Stimulated activated CD8-positive, alpha-beta memory T cell treated with anti-CD3 and anti-CD28 coated beads, Interleukin-4, amount 100 ng/mL, for 1 hour (primary cell): ENCODE data around the gene GPR55.

Experiments used
- DNase-seq, 2 donors: peaks; one replicate each; pipeline ENCODE4 v3.0.0-alpha.2; 2020; ENCODE audit warnings: low read depth in 2 of 2, low spot score in 1 of 2

GPR55 gene

DNA sequence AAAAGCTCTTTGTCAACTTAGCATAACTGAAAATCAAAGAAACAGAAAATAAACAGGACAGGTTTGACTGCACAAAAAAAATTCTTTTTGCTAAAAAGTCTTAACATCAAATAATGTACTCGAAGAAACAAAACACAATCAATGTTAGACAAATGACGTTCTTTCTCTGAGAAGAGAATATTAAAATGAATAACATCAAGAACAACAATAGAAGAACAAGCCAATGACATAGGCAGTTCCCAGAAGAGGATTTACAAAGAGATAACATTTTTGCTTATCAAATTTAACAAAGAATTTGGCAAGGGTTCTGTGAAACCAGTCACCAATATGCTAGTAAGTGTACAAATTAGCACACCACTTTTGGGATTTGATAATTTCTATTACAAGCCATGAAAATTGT, 5.8 kb downstream of the GPR55 start:
- DNase-seq, result no peak

DNA sequence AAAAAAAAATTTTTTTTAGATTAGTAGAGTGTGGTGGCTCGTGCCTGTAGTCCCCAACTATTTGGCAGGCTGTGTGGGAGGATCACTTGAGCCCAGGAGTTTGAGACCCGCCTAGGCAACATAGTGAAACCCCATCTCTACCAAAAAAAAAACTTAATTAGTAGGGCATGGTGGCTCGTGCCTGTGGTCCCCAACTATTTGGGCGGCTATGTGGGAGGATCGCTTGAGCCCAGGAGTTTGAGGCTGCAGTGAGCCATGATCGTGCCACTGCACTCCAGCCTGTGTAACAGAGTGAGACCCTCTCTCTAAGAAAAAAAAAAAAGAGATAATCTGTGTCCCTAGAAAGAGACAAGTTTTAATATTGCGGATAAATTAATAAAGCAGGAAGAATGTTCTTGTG, 8.8 kb downstream of the GPR55 start:
- no peak for DNase-seq

DNA sequence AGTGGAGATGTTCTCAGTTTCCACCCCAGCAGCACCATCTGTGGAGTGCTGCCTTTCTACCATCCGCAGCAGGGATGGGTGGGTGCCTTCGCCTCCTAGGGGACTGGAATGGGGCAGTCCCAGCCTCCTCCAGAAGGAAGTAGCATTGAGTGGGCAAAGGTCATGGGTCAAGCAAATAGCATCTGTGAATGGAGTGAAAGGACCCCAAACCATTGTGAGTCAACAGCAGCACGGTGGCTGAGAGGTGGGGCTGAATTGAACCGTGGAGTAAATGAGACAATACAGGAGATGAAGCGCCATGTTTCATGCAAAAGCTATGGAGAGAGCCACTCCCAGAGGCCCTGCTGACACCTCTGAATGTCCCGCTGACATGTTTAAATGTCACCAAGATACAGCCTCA, 9.7 kb downstream of the GPR55 start:
- no peak for DNase-seq

DNA sequence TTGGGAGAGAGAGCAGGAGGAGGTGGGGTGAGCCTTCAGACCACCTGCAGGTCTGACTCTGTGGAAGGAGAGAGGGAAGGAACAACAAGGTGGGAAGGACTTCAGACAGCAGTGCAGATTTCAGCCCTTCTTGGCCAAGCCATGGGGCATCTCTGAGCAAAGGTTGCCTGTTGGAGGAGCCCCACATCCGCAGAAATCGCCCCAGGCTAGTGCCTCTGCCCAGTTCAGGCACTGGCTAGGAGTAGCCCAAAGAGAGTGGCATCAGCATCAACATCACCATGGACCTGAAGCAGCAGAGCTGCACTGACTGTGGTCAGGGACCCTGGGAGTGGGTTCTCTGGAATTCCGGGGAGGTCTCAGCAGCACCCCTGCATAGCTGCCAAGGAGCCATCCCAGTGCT, 10.2 kb downstream of the GPR55 start:
- no peak for DNase-seq

DNA sequence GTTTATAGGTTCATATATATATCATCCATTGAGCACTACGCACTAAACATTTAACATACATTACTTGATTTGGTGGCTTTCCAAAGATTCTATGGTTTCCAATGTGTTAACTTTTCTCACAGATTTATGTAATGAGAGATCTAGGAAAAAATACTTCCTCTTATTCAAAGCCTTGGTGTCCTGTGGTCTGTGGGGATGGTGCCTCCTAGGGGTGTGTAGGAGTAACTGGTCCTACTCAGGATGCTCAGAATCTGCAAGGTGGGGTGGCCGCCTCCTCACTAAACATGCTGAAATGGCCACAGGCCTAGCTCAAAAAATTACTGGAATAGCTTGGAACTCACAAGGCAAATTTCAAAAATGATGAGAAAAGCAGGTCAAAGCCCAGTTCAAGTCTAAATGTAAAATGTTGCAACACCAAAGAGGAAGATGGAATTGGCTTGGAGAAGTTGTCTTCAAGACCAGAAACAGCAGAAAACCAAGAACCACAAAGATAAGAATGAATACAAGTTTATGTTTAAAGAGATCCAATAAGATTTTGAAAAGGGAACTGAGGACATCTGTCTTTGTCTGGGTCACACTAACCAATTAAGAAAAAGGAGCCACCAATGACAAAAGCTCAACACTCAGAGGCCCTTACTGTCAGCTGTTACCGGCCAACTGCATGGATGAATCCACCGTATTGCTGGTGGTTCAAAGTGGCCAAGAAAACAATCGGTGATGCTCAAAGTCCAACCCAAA, 11.5 kb downstream of the GPR55 start:
- no peak for DNase-seq

DNA sequence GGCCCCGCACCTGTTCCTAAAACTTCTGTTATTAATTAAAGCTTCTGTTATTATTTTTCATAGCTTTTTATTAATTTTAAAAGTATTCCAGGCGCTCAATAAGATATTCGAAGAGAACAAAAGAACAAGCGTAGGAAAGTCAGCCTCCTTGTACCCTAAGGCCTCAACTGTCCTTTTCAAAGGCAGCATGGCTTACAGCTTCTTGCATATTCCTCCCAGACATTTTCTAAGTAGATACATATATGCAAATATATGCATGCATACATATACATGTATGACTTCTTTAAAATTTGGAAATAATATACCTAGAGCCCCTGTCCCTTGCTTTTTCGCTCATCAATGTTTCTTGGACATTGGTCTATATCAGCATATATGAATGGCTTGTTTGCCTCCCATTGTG, 12.3 kb downstream of the GPR55 start:
- DNase-seq, result no peak

DNA sequence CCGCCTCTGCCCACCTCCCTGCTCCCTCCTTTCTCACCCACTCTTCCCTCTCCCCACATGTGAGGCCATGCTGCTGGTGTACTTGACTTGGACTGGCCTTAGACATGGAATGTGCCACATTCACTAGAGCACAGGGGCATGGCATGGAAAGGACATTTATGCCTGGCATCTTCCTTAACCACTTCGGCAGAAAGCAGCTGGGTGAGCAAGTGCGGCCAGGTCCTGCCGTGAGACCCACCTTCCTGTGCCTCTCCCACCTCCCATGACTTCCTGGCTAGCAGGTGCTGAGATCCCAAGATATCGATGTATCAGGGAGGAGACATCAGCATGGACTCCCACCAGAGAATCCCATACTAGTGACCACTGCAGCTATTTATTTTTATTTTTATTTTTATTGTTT, 13.0 kb downstream of the GPR55 start:
- DNase-seq, result no peak

DNA sequence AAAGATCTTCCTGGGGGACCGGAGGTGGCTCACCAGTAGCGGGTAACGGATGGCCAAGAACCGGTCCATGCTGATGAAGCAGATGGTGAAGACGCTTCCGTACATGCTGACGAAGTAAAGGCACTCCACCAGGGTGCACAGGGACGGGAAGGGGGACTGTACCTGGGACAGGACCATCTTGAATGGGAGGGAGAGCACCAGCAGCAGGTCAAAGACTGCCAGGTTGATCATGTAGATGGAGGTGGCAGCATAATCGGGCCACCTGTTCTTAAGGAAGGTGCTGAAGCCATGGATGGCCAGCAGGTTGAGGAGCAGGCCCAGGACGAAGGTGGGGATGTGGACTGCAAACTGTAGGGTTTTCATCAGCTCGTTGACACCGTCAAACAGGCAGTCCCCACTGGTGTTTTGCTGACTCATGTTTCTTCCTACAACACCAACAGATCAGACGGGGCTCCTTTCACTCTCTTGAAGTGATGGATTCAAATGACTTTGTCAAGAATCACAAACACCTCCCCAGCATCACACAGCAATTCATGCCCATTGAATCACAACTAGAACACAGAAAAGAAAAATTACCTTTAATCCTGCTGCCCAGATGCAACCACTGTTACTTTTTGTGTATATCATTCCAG, 14.4 kb downstream of the GPR55 start:
- no peak for DNase-seq

DNA sequence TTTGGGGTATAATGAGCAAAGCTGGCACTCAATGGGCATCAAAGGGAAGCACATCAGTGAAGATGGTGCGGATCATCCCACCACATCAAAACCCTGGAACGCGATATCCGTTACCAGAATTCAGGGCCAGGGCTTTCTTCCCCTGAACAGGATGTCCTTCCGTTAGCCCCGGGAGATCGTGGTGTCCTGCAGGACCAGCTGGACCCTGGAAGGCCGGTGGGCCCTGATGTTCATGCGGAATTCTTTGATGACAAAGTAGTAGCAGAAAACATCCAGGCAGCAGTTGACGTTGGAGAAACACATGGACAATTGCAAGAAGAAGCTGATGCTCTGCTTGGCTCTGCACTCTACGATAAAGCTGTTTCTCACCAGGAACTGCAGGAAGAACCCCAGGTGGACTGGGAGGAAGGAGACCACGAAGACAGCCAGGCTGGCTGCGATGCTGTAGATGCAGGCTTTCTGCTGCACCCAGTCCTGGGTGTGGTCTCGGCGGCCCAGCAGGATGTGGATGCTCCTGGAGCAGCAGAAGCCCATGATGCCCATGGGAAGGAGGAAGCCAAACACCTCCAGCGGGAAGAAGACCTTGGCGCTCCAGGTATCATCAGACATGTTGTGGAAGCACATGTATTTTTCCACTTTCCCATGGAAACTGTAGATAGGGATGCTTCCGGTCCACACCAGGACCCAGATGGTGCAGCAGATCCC, 15.0 kb downstream of the GPR55 start:
- DNase-seq, result no peak

DNA sequence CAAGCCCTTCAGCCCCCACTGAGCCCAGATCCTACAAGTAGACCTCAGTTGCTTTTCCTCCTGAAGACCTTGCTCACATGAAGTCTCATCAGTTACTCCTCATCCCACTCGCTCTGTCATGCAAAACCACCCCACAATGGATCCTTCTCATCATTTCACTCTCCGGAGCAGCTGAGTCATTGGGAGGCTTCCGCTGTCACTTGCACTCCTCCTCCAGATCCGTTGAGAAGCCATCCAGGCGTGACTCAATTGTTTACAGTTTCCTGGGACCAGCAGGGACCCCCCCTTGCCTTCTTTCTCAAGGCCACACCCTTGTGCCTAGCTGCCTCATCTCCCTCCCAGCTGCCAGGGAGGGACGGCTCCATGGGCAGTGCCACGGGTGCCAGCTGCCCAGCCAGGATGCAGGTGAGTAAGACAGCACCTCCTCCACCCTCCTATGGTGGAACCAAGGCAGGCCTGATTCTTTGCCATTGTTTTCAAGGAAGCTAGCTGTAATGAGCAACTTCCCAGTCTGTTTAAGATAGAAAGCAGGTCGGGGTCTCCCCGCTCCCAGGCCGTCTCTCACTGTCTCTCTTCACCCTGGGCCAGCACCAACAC, 16.3 kb downstream of the GPR55 start:
- no peak for DNase-seq

DNA sequence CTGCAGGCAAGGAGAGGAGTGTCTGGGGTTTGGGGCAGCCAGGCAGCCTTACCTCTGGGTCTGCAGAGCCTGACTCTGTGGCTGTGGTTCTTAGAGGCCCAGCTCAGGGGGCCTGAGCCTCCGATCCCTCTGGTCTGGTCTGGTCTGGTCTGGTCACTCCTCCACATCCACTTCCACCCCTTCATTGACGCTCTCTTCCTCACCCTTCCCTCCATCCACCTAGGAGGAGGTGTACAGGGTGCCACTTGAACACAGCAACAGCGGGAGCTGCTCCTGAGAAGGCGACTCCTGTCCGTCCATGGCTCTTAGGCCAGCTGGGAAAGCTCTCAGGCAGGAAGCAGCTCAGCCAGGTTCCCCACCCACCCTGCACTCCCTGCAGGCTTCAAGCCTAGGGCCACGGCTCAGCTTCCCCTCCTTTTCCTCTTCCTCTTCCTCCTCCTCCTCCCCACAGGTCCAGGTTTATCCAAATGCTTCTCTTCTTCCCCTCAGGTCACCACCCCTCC, 16.9 kb downstream of the GPR55 start:
- DNase-seq, result no peak

DNA sequence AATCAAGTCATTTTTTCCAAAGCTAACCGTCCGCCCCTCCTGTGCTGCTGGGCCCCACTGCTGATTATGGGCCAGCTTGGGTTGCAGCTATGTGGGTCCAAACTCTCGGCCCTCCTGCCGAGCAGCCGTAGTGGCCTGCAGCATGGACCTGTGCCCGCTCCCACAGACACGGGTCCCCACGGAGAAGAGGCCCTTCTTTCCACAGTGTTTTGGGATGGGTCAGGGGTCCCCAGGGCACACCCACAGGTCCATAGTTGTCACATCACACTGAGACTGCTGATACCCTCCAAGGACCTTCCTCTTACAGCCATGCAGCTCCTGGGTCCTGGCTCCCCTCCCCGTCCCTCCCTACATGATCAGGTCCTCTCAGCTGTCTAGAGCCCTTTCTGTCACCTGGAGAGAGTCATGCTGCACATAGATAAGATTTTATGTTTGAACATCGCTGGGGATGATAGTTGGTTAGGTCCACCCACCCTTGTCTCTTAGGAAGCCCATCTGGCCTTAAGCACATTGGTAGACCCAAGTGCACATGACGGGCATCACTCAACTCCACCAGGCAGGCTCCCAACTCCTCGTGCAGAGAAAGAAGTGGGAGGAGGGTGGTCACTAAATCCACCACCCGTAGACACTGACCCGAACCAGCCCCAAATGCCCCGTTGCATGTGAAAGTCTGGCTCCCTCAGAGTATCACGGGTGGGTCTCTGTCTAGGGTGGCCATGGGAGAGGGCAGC, 17.5 kb downstream of the GPR55 start:
- DNase-seq, result no peak

DNA sequence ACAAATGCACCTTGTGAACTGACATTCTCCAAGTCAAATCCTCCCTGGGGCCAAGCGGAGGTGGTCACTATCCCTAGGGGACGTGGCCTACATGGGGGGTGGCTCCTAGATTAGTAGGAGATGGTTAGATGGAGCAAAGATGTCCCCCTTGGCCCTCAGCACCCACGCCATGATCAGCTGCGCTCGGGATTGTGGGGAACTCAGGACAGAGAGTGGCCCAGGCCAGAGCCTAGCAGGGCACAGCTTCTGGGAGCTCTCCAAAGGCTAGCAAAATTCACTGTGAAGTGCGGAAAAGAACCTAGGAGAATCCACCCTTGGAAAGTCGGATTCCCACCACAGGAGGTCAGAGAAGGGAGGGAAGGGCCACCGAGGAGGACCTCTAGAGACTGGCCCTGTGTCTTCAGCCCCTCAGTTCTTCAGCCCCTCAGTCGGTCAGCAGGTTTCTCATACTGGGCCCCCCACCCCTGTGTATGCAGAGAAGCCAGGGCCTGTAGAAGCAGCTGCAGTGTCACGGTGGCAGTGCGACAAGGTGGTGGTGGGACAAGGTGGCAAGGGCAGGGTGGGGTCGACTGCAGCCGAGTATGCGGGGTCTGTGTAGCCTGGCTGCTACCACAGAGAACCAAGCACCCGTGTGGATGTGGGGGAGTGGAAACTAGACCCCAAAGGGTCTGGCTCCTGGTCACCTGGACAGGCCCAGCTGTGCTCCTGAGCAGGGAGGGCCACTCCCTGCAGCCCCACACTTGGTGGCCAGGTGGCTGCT, 18.4 kb downstream of the GPR55 start:
- no peak for DNase-seq

DNA sequence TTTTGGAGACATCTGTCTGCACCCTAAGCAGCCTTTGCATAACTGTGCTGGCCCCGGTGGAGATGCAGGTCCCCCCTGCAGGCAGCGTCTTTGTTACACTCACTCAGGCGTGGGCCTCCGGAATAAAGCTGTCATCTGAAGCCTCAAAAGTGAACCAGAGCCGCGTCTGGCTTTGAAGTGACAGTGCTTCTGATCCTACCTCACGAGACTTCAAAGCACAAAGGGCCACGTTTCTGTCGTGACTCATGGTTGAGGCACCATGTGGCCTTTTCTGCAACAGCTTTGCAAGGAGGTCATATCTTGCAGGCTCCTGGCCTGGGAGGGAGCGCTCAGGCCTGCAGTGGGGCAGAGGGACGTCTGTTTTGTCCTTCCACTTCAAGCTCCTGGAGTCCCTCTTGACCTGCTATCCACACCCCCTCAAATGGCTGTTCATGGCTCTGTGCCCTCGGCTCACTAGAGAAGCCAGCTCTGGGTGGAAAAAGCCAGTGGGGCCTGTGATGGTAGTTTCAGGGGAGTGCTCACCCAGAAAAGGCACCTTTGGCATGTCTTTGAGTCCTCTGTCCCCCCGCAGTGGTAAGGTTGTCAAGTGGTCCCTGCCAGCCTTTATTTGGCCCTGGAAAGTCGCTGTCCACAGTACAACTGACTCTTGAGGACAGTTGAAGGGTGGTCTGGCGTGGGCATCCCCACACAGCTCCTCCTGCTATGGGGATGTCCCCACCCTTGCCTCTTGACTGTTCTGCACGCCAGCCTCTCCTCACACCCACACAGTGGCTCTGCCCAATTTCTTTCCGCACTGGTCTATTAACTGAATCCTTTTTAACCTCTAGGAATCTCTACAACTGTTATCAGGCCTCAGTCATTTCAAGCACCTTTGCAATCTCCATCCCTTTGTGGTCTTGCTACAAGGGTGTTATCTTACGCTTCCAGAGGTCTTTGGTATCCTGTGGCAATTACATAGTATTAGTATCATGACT, 19.3 kb downstream of the GPR55 start:
- peak; percentile 59 to 76 for DNase-seq

DNA sequence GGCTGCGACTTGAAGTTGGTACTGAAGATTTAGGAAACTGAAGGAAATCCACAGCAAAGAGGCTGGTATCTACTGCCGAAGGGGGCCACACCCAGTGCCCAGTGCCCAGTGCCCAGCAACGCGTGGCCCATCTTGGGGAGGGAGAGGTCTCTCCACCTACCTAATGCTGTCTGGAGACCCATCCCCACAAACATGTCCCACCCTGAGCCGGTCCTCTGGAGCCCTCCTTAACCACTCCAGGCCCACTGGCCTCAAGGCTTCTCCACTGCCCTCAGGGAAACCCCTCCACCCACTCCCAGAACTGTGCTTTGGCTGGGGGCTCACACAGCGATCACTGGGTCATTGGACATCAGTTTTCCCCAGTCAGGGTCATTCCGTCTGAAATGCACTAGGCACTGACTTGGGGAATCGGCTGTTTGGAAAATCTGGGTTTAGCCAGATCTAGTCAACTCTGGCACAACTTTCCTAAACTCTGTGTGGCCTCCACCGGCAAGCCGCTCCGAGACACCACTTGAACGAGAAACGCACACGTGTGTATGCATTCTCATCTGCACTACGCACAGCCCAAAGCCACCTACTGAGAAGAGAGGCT, 20.1 kb downstream of the GPR55 start:
- DNase-seq, result no peak

DNA sequence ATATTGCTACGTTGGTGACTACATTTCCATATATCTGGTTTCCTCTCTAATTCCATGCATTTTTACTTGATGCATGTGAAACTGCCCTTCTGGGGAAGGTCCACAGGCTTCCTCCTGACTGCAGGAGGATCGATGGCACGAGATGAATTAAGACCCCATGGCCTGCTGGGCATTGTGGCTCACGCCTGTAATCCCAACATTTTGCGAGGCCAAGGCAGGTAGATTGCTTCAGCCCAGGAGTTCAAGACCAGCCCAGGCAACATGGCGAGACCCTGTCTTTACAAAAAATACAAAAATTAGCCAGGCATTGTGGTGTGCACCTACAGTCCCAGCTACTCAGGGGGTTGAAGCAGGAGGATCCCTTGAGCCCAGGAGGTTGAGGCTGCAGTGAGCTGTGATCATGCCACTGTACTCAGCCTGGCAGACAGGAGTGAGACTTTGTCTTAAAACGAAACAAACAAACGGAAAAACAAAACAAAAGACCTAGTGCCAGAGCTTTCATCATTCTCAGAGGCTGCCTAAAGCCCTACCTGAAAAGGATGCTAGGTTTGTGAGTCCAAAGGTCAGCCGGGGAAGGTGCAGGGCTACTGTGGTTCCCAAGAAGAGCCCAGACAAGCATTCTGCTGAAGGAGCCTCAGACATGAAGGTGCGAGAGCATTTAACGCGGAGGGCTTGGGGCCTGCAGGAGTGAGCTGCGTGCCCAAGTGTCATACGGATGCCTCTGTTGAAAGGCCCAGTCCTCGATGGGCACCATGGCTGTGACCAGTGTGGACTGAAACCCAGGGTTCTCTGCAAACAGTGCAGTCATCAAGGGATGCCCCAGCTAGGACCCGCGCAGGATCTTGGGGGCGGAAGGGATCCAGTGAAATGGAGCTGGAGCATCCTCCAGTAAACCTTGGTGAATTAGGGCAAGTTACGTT, 21.6 kb downstream of the GPR55 start:
- DNase-seq, result no peak

DNA sequence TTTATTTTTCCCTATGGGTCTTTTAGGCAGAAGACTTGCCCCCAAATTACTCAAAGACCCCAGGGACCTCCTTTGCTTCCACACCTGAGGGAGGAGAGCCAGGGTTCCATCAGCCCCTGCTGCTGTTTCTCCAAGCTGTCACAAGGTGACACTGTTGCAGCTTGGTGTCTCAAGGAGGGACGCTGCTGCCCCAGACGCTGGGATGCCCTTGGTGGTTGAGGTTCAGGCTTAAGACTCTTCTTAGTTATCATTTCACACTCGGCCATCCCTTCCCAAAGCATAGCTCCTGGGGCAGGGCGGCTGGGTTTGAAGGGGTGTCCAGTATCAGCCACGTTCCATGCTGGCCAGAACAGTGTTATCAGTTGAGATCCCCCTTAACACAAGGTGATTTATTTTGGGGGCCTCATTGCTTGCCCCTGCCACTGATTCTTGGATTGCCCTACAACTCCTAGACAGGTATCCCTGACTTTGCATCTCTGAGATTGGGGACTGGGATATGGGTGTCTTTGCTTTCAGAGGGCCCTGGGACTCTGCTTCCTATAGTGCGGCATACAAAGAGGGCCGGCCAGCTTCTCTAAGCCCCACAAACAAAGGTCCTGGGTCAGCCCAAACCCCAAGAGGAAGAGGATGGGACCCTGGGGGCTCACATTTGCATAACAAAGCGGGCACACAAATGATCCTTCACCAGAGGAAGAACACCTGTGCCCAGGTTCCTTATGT, 22.7 kb downstream of the GPR55 start:
- DNase-seq, result no peak
